ENCODE measurements around the gene RGPD4.
"Not testable (repeated sequence)": the region's sequence is repeated elsewhere in the genome, so short reads cannot be mapped to it uniquely, and the experiment has no call there.

RGPD4 gene

DNA sequence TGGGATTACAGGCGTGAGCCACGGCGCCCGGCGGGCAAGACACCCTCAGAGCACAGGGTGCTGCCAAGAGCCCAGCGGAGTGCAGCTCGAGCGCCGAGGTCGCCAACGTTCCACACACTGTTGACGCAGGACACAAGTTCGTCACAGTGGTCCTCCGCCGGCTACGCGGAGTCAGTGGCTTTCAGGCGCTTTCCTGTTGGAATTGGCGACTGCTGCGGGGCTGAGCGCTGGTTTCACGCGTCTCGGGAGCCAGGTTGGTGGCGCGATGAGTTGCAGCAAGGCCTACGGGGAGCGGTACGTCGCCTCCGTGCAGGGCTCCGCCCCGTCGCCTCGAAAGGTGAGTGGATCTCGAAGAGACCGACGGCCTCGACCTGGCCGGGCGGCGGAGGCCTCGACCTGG lies at the start of gene RGPD4:
Gene RGPD4 (plus strand): TSS at position 144 of the 400 bp plus-strand sequence. CDS start 122 bp downstream, at position 266.
- not testable (repeated sequence) for DNase-seq (ENCODE audit: low read depth); H3K4me3 ChIP-seq (ENCODE audit: low read depth, low read length)

DNA sequence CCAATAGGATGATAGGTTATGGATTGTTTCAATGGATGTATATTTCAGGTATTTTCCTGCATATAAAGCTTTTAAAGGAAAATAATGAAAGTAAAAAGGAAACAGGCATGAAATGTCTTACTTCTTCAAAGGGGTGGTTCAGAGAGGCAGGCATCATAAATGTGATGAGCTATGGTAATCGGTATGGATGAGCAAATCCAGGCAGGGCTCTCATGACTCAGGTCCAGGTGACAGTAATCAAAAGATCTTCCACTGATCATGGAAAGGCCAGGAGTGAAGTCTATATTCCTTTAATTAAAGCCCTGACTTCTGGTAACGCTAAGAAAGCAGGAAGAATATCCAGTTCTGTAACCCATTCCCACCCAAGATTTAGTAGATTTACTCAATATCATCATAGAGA lies 48.7 kb upstream of the RGPD4 start:
- no peak for DNase-seq (ENCODE audit: low read depth)
- TF ChIP-seq, protein P1, sequence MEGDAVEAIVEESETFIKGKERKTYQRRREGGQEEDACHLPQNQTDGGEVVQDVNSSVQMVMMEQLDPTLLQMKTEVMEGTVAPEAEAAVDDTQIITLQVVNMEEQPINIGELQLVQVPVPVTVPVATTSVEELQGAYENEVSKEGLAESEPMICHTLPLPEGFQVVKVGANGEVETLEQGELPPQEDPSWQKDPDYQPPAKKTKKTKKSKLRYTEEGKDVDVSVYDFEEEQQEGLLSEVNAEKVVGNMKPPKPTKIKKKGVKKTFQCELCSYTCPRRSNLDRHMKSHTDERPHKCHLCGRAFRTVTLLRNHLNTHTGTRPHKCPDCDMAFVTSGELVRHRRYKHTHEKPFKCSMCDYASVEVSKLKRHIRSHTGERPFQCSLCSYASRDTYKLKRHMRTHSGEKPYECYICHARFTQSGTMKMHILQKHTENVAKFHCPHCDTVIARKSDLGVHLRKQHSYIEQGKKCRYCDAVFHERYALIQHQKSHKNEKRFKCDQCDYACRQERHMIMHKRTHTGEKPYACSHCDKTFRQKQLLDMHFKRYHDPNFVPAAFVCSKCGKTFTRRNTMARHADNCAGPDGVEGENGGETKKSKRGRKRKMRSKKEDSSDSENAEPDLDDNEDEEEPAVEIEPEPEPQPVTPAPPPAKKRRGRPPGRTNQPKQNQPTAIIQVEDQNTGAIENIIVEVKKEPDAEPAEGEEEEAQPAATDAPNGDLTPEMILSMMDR (conservative IDR thresholded peaks at IDR 0.05; ENCODE audit: low read depth, low read length): no peak
- no peak overlapping the region for H3K4me3 ChIP-seq (ENCODE audit: low read depth, low read length)

DNA sequence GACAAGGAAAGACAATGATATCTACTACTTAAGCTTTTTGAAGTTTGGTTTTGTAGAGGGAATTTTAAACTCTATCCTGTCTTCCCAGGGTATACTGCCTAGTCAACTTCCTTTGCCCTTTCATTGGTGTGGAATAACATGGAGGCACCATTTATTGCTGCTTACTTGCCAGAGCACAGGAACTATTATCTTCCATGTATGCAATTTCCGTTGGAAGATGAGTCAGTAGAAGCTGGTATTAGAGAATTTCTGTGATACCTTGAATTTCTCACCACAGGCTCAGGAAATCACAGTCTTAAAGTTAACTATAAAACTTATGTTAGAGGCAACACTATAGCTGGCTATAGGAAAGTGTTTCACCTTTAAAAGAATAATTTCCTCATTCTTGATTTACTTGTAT lies 40.9 kb upstream of the RGPD4 start:
- no peak overlapping the region for H3K4me3 ChIP-seq (ENCODE audit: low read depth, low read length)
- TF ChIP-seq, protein P1 (conservative IDR thresholded peaks at IDR 0.05; ENCODE audit: low read depth, low read length): no peak
- DNase-seq (ENCODE audit: low read depth): no peak

DNA sequence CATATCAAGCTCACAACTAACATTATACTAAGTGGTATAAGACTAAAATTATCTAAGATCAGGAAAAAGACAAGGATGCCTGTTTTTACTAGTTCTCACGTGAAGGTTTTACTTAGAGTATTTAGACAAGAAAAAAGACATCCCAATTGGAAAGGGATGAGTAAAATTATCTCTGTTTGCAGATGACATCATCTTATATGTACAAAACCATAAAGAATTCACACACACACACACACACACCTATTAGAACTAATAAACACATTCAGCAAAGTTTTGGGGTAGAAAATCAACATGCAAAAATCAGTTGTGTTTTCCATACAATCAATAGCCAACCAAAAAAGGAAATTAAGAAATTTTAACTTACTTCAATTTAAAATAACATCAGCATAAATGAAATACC lies 35.9 kb upstream of the RGPD4 start:
- no peak overlapping the region for H3K4me3 ChIP-seq (ENCODE audit: low read depth, low read length)
- DNase-seq (ENCODE audit: low read depth): no peak
- TF ChIP-seq, protein P1 (conservative IDR thresholded peaks at IDR 0.05; ENCODE audit: low read depth, low read length): no peak

DNA sequence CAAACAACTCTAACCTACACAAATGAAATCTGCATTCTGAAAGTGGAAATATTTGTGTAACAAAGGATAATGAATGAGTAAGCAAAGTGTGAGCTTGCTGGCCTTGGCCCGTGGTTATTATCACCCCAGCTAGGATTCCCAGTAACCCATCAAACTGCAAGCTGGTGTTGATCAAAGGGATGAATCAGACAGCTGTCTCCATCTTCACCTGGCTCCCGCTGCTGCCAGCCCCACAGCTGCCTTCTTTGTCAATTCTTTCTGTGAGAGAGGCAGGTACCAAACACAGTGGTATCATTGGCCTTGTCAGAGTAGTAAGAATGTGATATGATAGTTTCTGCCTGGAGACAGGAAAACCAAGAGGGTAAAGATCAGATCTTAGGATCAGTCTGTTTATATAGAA lies 25.2 kb upstream of the RGPD4 start:
- no peak for DNase-seq (ENCODE audit: low read depth)
- TF ChIP-seq, protein P1 (conservative IDR thresholded peaks at IDR 0.05; ENCODE audit: low read depth, low read length): no peak
- H3K4me3 ChIP-seq (ENCODE audit: low read depth, low read length): no peak overlapping the region

DNA sequence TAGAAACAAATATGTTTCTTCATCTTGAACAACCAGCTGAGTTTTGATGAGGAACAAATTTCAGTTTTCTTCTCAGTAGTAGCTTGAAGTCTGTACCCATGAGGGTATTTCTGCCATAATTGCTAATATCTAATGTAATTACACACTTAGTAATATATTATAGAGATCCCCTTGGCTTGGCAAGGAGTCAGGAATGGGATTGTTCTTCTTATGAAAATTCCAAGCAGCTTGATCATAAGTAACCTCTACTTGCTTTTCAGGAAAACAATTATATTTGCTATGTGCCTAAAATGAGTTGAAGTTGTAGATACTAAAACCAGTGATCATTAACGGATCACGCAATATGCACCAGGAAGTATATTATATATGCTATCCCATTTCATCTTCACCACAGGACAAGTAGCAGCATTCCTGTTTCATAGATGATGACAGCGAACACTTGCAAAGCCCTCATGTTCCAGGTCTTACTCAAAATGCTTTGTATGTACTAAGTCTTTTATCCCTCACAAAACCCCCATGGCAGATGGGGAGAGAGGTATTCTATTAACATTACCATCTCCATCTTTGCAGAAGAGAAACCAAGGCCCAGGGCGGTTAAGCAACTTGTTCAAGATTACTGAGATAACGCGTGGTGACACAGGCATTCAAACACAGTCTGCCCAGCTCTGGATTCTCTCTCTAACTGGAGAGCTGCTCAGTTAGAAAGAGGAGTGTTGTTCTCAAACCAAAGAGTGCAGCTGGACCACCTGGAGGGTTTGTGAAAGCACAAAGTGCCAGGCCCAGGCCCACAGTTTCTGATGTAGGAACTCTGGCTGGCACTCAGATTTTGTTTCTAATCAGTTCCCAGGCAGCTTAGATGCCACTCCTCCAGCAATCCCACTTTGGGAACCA lies 21.8 kb upstream of the RGPD4 start:
- H3K4me3 ChIP-seq (ENCODE audit: low read depth, low read length): no peak overlapping the region
- TF ChIP-seq, protein P1 (conservative IDR thresholded peaks at IDR 0.05; ENCODE audit: low read depth, low read length): no peak
- DNase-seq (ENCODE audit: low read depth): peak; percentile 17

DNA sequence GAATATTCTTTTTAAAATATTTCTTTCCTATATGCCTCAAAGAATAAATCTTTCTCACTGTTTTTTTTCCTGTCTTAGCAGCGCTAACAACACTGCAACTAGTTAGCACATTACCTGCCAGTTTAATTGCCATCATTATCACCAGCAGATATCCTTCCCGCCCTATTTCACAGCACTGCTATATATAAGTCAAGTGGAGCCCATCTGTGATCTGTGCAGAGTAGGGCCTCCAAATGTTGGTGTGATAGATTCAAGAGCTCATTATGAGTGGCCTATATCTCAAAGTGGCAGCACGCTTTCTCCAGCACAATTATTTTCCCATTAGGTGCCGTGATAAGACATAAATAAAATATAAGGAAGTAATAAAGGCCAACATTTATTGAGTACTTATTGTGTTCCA lies 19.8 kb upstream of the RGPD4 start:
- no peak for DNase-seq (ENCODE audit: low read depth)
- no peak overlapping the region for H3K4me3 ChIP-seq (ENCODE audit: low read depth, low read length)
- TF ChIP-seq, protein P1 (conservative IDR thresholded peaks at IDR 0.05; ENCODE audit: low read depth, low read length): no peak
